ENCODE measurements around the gene OR10Z1. TPM values are rescaled to one million over a fixed set of nuclear protein-coding genes. Genes with fewer than 3 reads are reported as not detected.

The OR10Z1 gene
- not detected in 2 replicates for total RNA-seq (2014; rRNA removed; shearing (Covaris generic))

GRCh38 chr1:158604968-158605367, at the start of gene OR10Z1:
Gene OR10Z1 (plus strand): TSS chr1:158605268. CDS start chr1:158606439, 1,171 bp downstream.
- no peak for DNase-seq (ENCODE audit: low spot score)

- DNase-seq (ENCODE audit: low spot score): no peak
Observed at GRCh38 chr1:158559696-158560095, 45.4 kb upstream of the OR10Z1 start.

GRCh38 chr1:158563853-158564252, 41.2 kb upstream of the OR10Z1 start:
- no peak for DNase-seq (ENCODE audit: low spot score)

GRCh38 chr1:158564608-158565007, 40.5 kb upstream of the OR10Z1 start:
- no peak for DNase-seq (ENCODE audit: low spot score)

- DNase-seq (ENCODE audit: low spot score): no peak
Observed at GRCh38 chr1:158570480-158570879, 34.6 kb upstream of the OR10Z1 start, which contains the start of gene OR6P1. Gene OR6P1 (minus strand): TSS chr1:158570580. CDS start chr1:158563604, 6,976 bp downstream.

GRCh38 chr1:158572226-158572625, 32.8 kb upstream of the OR10Z1 start:
- no peak for DNase-seq (ENCODE audit: low spot score)

- DNase-seq (ENCODE audit: low spot score): no peak
Observed at GRCh38 chr1:158577561-158577960, 27.5 kb upstream of the OR10Z1 start.

GRCh38 chr1:158579733-158580132, 25.3 kb upstream of the OR10Z1 start, which contains the start of gene OR10X1:
Gene OR10X1 (minus strand): TSS chr1:158579899. CDS start chr1:158579899, 0 bp downstream.
- DNase-seq (ENCODE audit: low spot score): no peak

- no peak for DNase-seq (ENCODE audit: low spot score)
Observed at GRCh38 chr1:158583962-158584361, 21.1 kb upstream of the OR10Z1 start.

GRCh38 chr1:158586942-158587341, 18.1 kb upstream of the OR10Z1 start:
- DNase-seq (ENCODE audit: low spot score): no peak

- DNase-seq (ENCODE audit: low spot score): no peak
Observed at GRCh38 chr1:158600735-158601134, 4.3 kb upstream of the OR10Z1 start.

- DNase-seq (ENCODE audit: low spot score): no peak
Observed at GRCh38 chr1:158607296-158607695, 2.2 kb downstream of the OR10Z1 start.

GRCh38 chr1:158611916-158612315, 6.8 kb downstream of the OR10Z1 start:
- no peak for DNase-seq (ENCODE audit: low spot score)

- no peak for DNase-seq (ENCODE audit: low spot score)
Observed at GRCh38 chr1:158613764-158614163, 8.7 kb downstream of the OR10Z1 start.

GRCh38 chr1:158638146-158638545, 33.1 kb downstream of the OR10Z1 start:
- no peak for DNase-seq (ENCODE audit: low spot score)

GRCh38 chr1:158638904-158639303, 33.8 kb downstream of the OR10Z1 start:
- no peak for DNase-seq (ENCODE audit: low spot score)

GRCh38 chr1:158644449-158644848, 39.4 kb downstream of the OR10Z1 start:
- no peak for DNase-seq (ENCODE audit: low spot score)

GRCh38 chr1:158646465-158646864, 41.4 kb downstream of the OR10Z1 start:
- DNase-seq (ENCODE audit: low spot score): no peak

- no peak for DNase-seq (ENCODE audit: low spot score)
Observed at GRCh38 chr1:158649052-158649451, 44.0 kb downstream of the OR10Z1 start.

- no peak for DNase-seq (ENCODE audit: low spot score)
Observed at GRCh38 chr1:158652721-158653334, 47.8 kb downstream of the OR10Z1 start.

GRCh38 chr1:158654086-158654485, 49.0 kb downstream of the OR10Z1 start:
- DNase-seq (ENCODE audit: low spot score): no peak

- no peak for DNase-seq (ENCODE audit: low spot score)
Observed at GRCh38 chr1:158654571-158654970, 49.5 kb downstream of the OR10Z1 start.
